Stomach (tissue), 9 donors: Measurements from ENCODE around the gene SMAD3. TPM values are rescaled to one million over a fixed set of nuclear protein-coding genes. Genes with fewer than 3 reads are reported as not detected.

ENCODE experiments used
- DNase-seq, 2 donors: peaks; one replicate each; pipeline versions ENCODE4 v3.0.0 to v3.0.0-alpha.2; 2013 to 2019
- H3K27ac ChIP-seq, 5 donors: fragments of 200-600 bp in 4 of 5; sonication (generic) in 4 of 5; one replicate each; pipeline ENCODE4 v1.5.1; 2013 to 2019; ENCODE audit warnings: mild to moderate bottlenecking in 1 of 5, moderate library complexity in 1 of 5
- H3K27me3 ChIP-seq, 3 donors: fragments of 200-600 bp; sonication (generic); one replicate each; pipeline ENCODE4 v1.5.1; 2017 to 2019; ENCODE audit warnings: mixed run types in 1 of 3
- H3K36me3 ChIP-seq, 4 donors: fragments of 200-600 bp; sonication (generic); 1 replicate in 3 of 4; 2 replicates in 1 of 4; pipeline ENCODE4 v1.5.1; 2016 to 2019
- H3K4me1 ChIP-seq, 4 donors: fragments of 200-600 bp; sonication (generic); one replicate each; pipeline ENCODE4 v1.5.1; 2016 to 2019
- H3K4me3 ChIP-seq, 4 donors: fragments of 200-600 bp; sonication (generic) in 3 of 4; one replicate each; pipeline ENCODE4 v1.5.1; 2016 to 2019; ENCODE audit warnings: mild to moderate bottlenecking in 1 of 4
- H3K9me3 ChIP-seq, 4 donors: fragments of 200-600 bp; sonication (generic); one replicate each; pipeline ENCODE4 v1.5.1; 2016 to 2019
- EP300 ChIP-seq: sonication (generic); formaldehyde crosslinking; IDR thresholded peaks from one replicate; pipeline ENCODE4 v1.6.1; 2017; ENCODE audit warnings: antibody characterized with exemption
- POLR2A ChIP-seq, 4 donors: fragments of 450-650 bp; IDR thresholded peaks; one replicate each; pipeline ENCODE4 v1.6.1; 2016; ENCODE audit warnings: antibody characterized with exemption in 4 of 4, control low read depth in 2 of 4, mild to moderate bottlenecking in 1 of 4, moderate library complexity in 1 of 4
- POLR2AphosphoS5 ChIP-seq, 3 donors: sonication (generic); formaldehyde crosslinking; IDR thresholded peaks; one replicate each; pipeline ENCODE4 v1.6.1; 2016; ENCODE audit warnings: antibody characterized with exemption in 3 of 3
- WGBS, 5 donors: extraction: QIAGEN DNeasy Blood & Tissue Kit in 3 of 5; methylation state at CpG; one replicate each; pipeline versions ENCODE4 v1.1.5 to v1.1.7; 2013 to 2018; 5-methylcytosine and 5-hydroxymethylcytosine counted together
- intact Hi-C: fragments of 100-400 bp; cut with DNase I; formaldehyde crosslinking; loops from one replicate; pipeline ENCODE4 v1.15.1; 2023; ENCODE audit warnings: low total_unique reads
- polyA plus RNA-seq, 3 donors: library from polyadenylated mRNA; stranded (reverse); fragments of 200-250 nt; gene quantifications; one replicate each; pipeline ENCODE4 v1.2.3, GENCODE V29; 2013
- total RNA-seq, 5 donors: library from RNA; depleted of rRNA; stranded (reverse); fragments of >200 nt; gene quantifications; one replicate each; pipeline versions ENCODE4 v1.1.0 to v1.2.3, GENCODE V29; 2014 to 2016
- TF ChIP-seq, protein P1 (sequence below), 7 experiments: fragments of 450-650 bp in 4 of 7; fragments of 200-600 bp in 3 of 7; sonication (generic) in 3 of 7; IDR thresholded peaks; one replicate each; pipeline ENCODE4 v1.5.1; 2016 to 2019; ENCODE audit warnings: antibody characterized with exemption in 7 of 7, control low read depth in 2 of 7, mild to moderate bottlenecking in 1 of 7
- donor health status: healthy with polysubstance abuse.
- donor health status: Bipolar disorder and iron deficiency.
- donor health status: healthy.

Gene SMAD3
- total and polyA plus RNA-seq, 8 donors: 6.8 to 103 (median 27.5) TPM

GRCh38 chr15:67104510-67104909, 39.1 kb downstream of the SMAD3 start:
- TF ChIP-seq, protein P1, sequence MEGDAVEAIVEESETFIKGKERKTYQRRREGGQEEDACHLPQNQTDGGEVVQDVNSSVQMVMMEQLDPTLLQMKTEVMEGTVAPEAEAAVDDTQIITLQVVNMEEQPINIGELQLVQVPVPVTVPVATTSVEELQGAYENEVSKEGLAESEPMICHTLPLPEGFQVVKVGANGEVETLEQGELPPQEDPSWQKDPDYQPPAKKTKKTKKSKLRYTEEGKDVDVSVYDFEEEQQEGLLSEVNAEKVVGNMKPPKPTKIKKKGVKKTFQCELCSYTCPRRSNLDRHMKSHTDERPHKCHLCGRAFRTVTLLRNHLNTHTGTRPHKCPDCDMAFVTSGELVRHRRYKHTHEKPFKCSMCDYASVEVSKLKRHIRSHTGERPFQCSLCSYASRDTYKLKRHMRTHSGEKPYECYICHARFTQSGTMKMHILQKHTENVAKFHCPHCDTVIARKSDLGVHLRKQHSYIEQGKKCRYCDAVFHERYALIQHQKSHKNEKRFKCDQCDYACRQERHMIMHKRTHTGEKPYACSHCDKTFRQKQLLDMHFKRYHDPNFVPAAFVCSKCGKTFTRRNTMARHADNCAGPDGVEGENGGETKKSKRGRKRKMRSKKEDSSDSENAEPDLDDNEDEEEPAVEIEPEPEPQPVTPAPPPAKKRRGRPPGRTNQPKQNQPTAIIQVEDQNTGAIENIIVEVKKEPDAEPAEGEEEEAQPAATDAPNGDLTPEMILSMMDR (IDR thresholded peaks at IDR 0.05): no peak
- no peak for TF ChIP-seq POLR2A (IDR thresholded peaks at IDR 0.05)
- no peak for TF ChIP-seq POLR2AphosphoS5 (IDR thresholded peaks at IDR 0.05)
- no peak for TF ChIP-seq EP300
- no peak overlapping the region for H3K4me3 ChIP-seq
- H3K9me3 ChIP-seq: no peaks in the 10 kb centered on the region
- intact Hi-C loops: no loop called here
- WGBS, 5 donors: 21 to 46% (median 28%) methylated on average over 8 of the region's 8 CpGs
- H3K27ac ChIP-seq: peak overlapping the region; percentile 77 to 88 (median 83)
- no peak for DNase-seq
- peaks cover 76 to 100% (median 95%) of the 10 kb centered on the region in 4 donors for H3K4me1 ChIP-seq
- H3K36me3 ChIP-seq: no peaks in the 10 kb centered on the region
- H3K27me3 ChIP-seq: no peaks in the 10 kb centered on the region

DNA sequence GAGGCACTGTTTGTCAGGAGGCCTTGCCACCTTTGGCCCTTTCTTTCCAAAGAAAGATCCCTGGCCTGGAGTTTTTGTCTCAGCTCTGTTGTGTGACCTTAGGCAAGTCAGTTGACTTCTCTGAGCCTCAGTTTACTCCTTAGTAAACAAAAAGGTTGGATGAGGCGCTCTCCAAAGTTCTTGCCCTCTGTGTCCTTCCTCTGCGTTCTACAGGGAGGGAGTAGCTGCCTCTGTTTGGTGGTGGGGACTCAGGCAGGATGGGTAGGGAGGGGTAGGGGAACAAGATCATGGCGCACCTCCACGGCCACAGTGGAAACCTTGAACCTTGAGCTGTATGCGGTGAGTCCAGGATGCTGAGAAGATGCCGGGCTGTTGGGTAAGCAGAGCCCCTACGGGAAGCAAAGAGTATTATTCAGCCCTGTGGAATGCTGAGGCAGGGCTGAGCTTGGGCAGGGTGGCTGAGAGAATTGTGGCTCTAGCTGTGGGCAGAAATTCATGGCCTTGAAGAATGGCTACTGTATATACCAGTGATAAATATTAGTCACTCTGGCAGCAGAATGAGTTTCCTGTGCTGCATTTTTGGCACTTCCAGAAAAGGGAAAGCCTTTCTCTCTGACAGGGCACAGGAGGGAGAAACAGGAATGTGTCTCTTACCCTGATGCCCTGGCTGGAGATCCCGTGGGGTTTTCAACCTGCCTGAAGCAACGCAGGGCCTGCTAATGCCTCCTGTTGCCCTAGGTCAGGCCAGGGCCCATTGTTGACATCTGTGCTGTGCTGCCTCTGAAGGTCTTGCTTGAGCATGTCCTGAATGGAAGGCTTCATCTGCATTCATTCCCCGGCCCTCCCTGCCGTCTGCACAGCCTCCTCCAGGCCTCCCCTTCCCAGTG, 39.9 kb downstream of the SMAD3 start:
- peak; percentile 57 to 73 for DNase-seq
- TF ChIP-seq, protein P1 (IDR thresholded peaks at IDR 0.05): peak in 1 of 7 experiments; percentile 8
- TF ChIP-seq EP300 (no peak), POLR2AphosphoS5 (IDR thresholded peaks at IDR 0.05) (peak; percentile 55 to 93 (median 62))
- H3K27ac ChIP-seq: peak overlapping the region; percentile 77 to 88 (median 83)
- intact Hi-C loops: no loop called here
- no peaks in the 10 kb centered on the region for H3K27me3 ChIP-seq
- WGBS, 5 donors: 49 to 76% (median 56%) methylated on average over 11 of the region's 11 CpGs
- no peaks in the 10 kb centered on the region for H3K9me3 ChIP-seq
- H3K4me1 ChIP-seq: peaks cover 72 to 100% (median 95%) of the 10 kb centered on the region in 4 donors
- H3K36me3 ChIP-seq: no peaks in the 10 kb centered on the region
- no peak overlapping the region for H3K4me3 ChIP-seq

DNA sequence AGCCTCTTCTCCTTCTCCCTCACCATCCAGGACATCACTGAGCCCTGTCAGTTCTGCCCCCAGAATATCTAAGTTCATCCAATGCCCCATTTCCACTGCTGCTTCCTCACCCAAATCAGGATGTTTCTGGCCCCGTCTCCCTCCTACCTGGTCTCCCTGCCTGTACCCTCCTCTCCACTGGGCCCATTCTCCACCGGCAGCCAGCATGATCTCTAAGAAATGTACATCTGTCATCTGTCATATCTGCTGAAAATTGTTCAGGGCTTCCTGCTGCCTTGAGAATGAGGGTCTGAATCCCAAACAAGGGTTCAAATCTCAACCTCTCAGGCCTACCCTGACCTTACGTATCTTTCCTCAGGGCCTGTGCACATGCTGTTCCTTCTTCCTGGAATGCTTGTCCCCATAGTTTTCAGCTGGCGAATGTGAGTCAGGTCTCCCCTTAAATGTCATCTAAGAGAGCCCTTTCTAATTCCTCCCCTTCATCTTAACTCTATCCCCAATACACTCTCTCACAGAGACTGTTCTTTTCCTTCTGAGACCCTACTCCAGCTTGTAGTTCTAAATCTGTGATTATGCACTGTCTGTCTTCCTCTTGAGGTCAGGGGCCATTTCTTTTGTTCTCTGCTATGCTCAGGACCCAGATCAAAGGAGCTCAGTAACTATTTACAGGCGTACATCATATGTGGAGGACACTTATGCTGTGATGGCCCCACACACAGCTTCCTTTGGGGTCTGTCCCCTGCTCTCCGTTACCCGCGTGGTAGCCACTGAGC, 40.8 kb downstream of the SMAD3 start:
- H3K4me3 ChIP-seq: no peak overlapping the region
- H3K27ac ChIP-seq: peak overlapping the region; percentile 77 to 88 (median 83)
- no peak for DNase-seq
- no peaks in the 10 kb centered on the region for H3K27me3 ChIP-seq
- H3K36me3 ChIP-seq: no peaks in the 10 kb centered on the region
- TF ChIP-seq POLR2AphosphoS5 (IDR thresholded peaks at IDR 0.05) (no peak), EP300 (no peak), POLR2A (IDR thresholded peaks at IDR 0.05) (no peak)
- TF ChIP-seq, protein P1 (IDR thresholded peaks at IDR 0.05): no peak
- peaks cover 0 to 1% (median 0%) of the 10 kb centered on the region in 4 donors for H3K9me3 ChIP-seq
- intact Hi-C loops: no loop called here
- H3K4me1 ChIP-seq: peaks cover 66 to 100% (median 92%) of the 10 kb centered on the region in 4 donors
- WGBS, 5 donors: 70 to 85% (median 73%) methylated on average over 8 of the region's 8 CpGs

GRCh38 chr15:67106764-67107013, 41.3 kb downstream of the SMAD3 start:
- no peaks in the 10 kb centered on the region for H3K36me3 ChIP-seq
- intact Hi-C loops: no loop called here
- TF ChIP-seq, protein P1 (IDR thresholded peaks at IDR 0.05): no peak
- TF ChIP-seq EP300 (no peak), POLR2AphosphoS5 (IDR thresholded peaks at IDR 0.05) (no peak), POLR2A (IDR thresholded peaks at IDR 0.05) (no peak)
- no peaks in the 10 kb centered on the region for H3K27me3 ChIP-seq
- H3K4me1 ChIP-seq: peaks cover 61 to 95% (median 87%) of the 10 kb centered on the region in 4 donors
- no peak for DNase-seq
- 0 to 14% (median 6%) methylated on average over 2 of the region's 2 CpGs for WGBS, 5 donors
- H3K4me3 ChIP-seq: no peak overlapping the region
- H3K9me3 ChIP-seq: peaks cover 0 to 7% (median 0%) of the 10 kb centered on the region in 4 donors
- H3K27ac ChIP-seq: peak overlapping the region; percentile 77 to 88 (median 83)
